Hepatocyte (in vitro differentiated cells): ENCODE measurements around the gene ACTL10.

Source experiments
- CTCF ChIP-seq: fragments of 200-600 bp; sonication (generic); IDR thresholded peaks from 2 replicates; pipeline ENCODE4 v1.5.1; 2016; ENCODE audit warnings: antibody characterized with exemption, mild to moderate bottlenecking; ENCODE audit not compliant: poor library complexity
- EZH2 ChIP-seq: fragments of 200-600 bp; sonication (generic); IDR thresholded peaks from 2 replicates; pipeline ENCODE4 v1.6.1; 2016; ENCODE audit warnings: antibody characterized with exemption, mild to moderate bottlenecking, borderline replicate concordance
- EZH2phosphoT487 ChIP-seq: fragments of 200-600 bp; sonication (generic); IDR thresholded peaks from one replicate; pipeline ENCODE4 v1.6.1; 2018; ENCODE audit warnings: antibody characterized with exemption, mild to moderate bottlenecking, low read depth, moderate library complexity; ENCODE audit not compliant: unreplicated experiment, severe bottlenecking

- TF ChIP-seq CTCF (no peak), EZH2phosphoT487 (no peak), EZH2 (no peak)
These were observed 18.8 kb downstream of the ACTL10 start for GRCh38 chr20:33685328-33686099.
